AG08395 (cell line): ENCODE results near the gene MCTS1.
"Not testable (repeated sequence)": the region's sequence is repeated elsewhere in the genome, so short reads cannot be mapped to it uniquely, and the experiment has no call there.

Experiments
- DNase-seq: peaks from one replicate; pipeline ENCODE4 v3.0.0; 2012; ENCODE audit warnings: mixed read lengths, low spot score

MCTS1 gene

GRCh38 chrX:120629667-120630537 lies 26.0 kb downstream of the MCTS1 start, which contains the start of gene C1GALT1C1:
Gene C1GALT1C1 (minus strand): TSS chrX:120630054. CDS start chrX:120627166, 2,888 bp downstream.
- DNase-seq = peak; percentile 88

DNA sequence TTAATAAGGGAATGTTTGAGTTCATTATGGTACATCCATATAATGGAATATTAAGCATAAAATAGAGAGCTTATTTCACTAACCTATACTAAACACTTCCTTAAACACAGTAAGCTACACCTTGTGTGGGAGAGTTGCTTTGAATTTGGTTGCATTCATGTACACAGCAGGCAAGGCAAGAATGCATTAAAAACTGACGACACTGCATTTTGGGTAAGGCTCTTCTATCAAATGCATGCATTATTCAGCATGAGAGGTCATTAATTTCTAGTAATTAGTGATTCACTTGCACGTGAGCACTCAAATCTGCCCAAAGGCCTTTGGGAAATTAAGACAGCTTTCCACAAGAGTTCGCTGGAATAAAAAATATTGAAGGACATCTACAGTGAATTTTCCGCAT lies 34.7 kb downstream of the MCTS1 start:
- no peak for DNase-seq

- DNase-seq = no peak
Observed at GRCh38 chrX:120642871-120643270, 39.0 kb downstream of the MCTS1 start.

DNA sequence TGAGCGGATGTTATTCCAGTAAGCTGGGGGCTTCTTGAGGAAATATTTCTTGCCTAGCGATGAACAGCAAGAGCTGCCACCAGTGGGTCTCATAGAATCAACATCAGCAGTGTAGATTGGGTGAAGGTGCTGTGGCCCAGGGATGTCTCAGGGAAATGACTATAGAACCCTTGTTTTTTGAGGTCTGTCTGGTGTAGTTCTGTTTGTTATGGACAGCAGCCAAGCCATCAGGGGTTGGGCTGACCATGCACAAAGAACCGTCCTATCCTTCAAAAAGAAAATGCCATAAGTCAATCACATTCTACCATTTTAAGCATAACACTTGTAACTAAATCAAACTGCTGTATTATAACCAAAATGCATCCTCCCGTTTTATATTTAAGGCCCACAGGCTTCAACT lies 43.2 kb downstream of the MCTS1 start:
- DNase-seq = no peak

- DNase-seq = not testable (repeated sequence)
Observed at GRCh38 chrX:120652256-120652655, 48.4 kb downstream of the MCTS1 start.

DNA sequence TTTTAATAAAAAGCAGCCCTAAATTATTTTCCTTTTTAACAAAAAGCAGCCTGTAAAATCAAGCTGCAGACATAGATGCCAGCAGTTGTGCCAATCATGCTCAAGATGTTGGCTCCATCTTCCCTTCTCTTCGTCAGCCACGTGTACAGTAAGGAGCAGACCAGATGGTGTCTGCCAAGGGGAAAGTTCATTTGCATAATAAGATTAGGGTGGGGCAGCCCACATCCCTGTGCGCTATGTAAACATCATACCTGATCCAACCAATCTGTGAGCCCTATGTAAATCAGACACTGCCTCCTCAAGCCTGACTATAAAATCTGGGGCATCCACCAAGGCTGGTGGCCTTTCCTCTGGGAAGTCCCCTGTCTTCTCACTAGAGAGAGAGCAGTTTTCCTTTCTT lies 49.1 kb downstream of the MCTS1 start:
- DNase-seq = no peak

DNA sequence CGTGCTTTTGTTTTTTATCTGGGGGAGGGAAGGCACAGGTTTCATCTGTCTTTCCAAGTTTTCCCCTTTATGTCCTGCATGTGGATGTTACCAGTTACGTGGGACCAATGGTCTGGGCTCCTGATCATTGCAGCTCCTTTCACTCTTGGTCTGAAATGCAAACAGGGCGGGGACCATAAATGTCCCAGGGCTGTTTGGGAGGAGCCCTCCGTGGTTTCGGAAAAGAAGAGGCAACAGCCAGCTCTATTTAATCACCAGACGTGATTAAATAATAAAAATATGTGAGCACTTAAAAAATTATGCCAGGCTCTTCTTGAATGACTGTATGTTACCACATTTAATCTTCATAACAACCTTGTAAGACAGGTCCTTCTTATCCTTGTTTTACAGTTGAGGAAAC lies 56.7 kb downstream of the MCTS1 start:
- peak; percentile 35 for DNase-seq
